Measurements from ENCODE around the gene KASH5. TPM values are rescaled to one million over a fixed set of nuclear protein-coding genes. Genes with fewer than 3 reads are reported as not detected.
"Not testable (repeated sequence)": the region's sequence is repeated elsewhere in the genome, so short reads cannot be mapped to it uniquely, and the experiment has no call there.

KASH5 gene
- total RNA-seq, 2 experiments from 2014 or later, result 12.0 to 16.3 TPM

DNA sequence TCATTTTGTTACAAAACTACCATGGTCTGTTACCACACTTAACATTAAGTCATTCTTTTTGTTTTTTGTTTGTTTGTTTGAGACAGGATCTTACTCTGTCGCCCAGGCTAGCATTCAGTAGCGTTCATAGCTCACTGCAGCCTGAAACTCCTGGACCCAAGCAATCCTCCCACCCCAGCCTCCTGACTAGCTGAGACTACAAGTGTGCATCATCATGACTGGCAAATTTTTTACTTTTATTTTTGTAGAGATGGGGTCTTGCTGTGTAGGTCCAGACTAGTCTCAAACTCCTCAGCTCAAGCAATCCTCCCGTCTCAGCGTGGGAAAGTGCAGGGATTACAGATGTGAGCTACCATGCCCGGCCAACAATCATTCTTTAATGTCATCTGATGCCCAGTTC is 68.3 kb downstream of the KASH5 start:
- no peaks in the 10 kb centered on the region for H3K9me3 ChIP-seq (ENCODE audit: low read length)
- peaks cover 21% of the 10 kb centered on the region for H3K4me1 ChIP-seq (ENCODE audit: insufficient read depth, low read length, poor library complexity, severe bottlenecking)
- no peak overlapping the region for H3K4me2 ChIP-seq (ENCODE audit: low read length)
- CTCF ChIA-PET (ENCODE audit: unreplicated experiment), result no interaction called here
- H2AFZ ChIP-seq (ENCODE audit: low read length), result no peak overlapping the region
- TF ChIP-seq, protein P1, sequence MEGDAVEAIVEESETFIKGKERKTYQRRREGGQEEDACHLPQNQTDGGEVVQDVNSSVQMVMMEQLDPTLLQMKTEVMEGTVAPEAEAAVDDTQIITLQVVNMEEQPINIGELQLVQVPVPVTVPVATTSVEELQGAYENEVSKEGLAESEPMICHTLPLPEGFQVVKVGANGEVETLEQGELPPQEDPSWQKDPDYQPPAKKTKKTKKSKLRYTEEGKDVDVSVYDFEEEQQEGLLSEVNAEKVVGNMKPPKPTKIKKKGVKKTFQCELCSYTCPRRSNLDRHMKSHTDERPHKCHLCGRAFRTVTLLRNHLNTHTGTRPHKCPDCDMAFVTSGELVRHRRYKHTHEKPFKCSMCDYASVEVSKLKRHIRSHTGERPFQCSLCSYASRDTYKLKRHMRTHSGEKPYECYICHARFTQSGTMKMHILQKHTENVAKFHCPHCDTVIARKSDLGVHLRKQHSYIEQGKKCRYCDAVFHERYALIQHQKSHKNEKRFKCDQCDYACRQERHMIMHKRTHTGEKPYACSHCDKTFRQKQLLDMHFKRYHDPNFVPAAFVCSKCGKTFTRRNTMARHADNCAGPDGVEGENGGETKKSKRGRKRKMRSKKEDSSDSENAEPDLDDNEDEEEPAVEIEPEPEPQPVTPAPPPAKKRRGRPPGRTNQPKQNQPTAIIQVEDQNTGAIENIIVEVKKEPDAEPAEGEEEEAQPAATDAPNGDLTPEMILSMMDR (conservative IDR thresholded peaks at IDR 0.05; ENCODE audit: low read length), result no peak
- TF ChIP-seq EZH2phosphoT487 (IDR thresholded peaks at IDR 0.05; ENCODE audit: borderline replicate concordance, low read depth, low read length), result no peak
- BruUV-seq (replicated peaks), result no TSS peak
- H3K36me3 ChIP-seq (ENCODE audit: insufficient read depth, low read length), result peaks cover 40% of the 10 kb centered on the region
- no peak overlapping the region for H3K4me3 ChIP-seq (ENCODE audit: low read depth, low read length, poor library complexity, severe bottlenecking)
- H3K9me2 ChIP-seq (ENCODE audit: insufficient read depth, low read length), result no peaks in the 10 kb centered on the region
- H4K20me1 ChIP-seq (ENCODE audit: insufficient read depth, low read length), result no peaks in the 10 kb centered on the region
- peaks cover 29% of the 10 kb centered on the region for H3K79me2 ChIP-seq (ENCODE audit: insufficient read depth, low read depth, low read length)
- DNase-seq (ENCODE audit: low spot score), result no peak
- H3K27ac ChIP-seq (ENCODE audit: low read depth, low read length, poor library complexity, severe bottlenecking), result no peak overlapping the region
- intact Hi-C loops (cut with micrococcal nuclease; ENCODE audit: unreplicated experiment), result no loop called here
- POLR2A ChIA-PET, result no interaction called here

DNA sequence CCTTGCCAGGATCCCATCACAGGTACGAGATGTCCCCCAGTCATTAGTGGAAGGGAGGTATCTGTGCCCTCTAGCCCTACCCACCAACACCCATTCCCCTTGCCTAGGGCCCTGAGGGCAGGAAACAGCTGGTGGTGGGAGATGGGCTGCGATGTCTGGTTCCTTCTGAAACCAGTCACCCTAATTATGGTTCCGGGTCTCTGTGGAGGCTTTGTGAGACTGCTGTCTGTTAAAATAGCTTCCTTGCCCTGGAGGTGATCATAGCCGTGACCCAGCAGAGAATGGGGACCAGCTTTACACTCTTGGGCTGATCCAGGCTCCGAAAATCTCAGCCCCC is 70.5 kb downstream of the KASH5 start:
- intact Hi-C loops (cut with micrococcal nuclease; ENCODE audit: unreplicated experiment), result no loop called here
- peaks cover 40% of the 10 kb centered on the region for H3K36me3 ChIP-seq (ENCODE audit: insufficient read depth, low read length)

DNA sequence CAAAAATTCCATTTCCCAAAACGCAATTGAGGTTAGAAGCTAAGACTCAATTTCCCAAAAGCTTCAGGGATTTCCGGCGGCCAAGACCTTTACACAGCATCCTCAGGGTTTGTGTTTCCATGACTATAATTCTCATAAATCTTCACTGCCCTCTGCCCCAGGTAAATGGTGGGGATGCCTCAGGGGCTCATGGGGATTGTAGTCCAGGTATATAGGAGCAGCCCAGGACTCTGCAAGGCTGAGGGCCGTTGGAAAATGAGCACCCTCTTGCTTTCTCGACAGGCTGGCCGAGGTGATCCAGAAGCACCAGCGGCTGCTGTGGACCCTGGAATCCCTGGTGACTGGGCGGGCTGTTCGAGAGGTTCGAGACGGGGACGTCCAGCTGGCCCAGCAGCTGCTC is 71.3 kb downstream of the KASH5 start:
- Histone ChIP-seq H3K4me2 (ENCODE audit: low read length) (no peak overlapping the region), H2AFZ (ENCODE audit: low read length) (no peak overlapping the region), H3K9me2 (ENCODE audit: insufficient read depth, low read length) (no peaks in the 10 kb centered on the region), H3K4me1 (ENCODE audit: insufficient read depth, low read length, poor library complexity, severe bottlenecking) (peaks cover 8% of the 10 kb centered on the region), H3K36me3 (ENCODE audit: insufficient read depth, low read length) (peaks cover 44% of the 10 kb centered on the region), H3K27ac (ENCODE audit: low read depth, low read length, poor library complexity, severe bottlenecking) (no peak overlapping the region), H4K20me1 (ENCODE audit: insufficient read depth, low read length) (no peaks in the 10 kb centered on the region), H3K4me3 (ENCODE audit: low read depth, low read length, poor library complexity, severe bottlenecking) (no peak overlapping the region), H3K9me3 (ENCODE audit: low read length) (no peaks in the 10 kb centered on the region), H3K79me2 (ENCODE audit: insufficient read depth, low read depth, low read length) (peaks cover 12% of the 10 kb centered on the region; the same call in 1 of the 2 replicates)
- no TSS peak for BruUV-seq (replicated peaks)
- ChIA-PET CTCF (ENCODE audit: unreplicated experiment) (no interaction called here), POLR2A (no interaction called here)
- intact Hi-C loops (cut with micrococcal nuclease; ENCODE audit: unreplicated experiment), result no loop called here
- DNase-seq (ENCODE audit: low spot score), result no peak
- no peak for TF ChIP-seq EZH2phosphoT487 (IDR thresholded peaks at IDR 0.05; ENCODE audit: borderline replicate concordance, low read depth, low read length)
- TF ChIP-seq, protein P1 (conservative IDR thresholded peaks at IDR 0.05; ENCODE audit: low read length), result no peak

More for the DNA sequence above, 70.5 kb downstream of the KASH5 start:
- Histone ChIP-seq H3K4me3 (ENCODE audit: low read depth, low read length, poor library complexity, severe bottlenecking) (no peak overlapping the region), H3K27ac (ENCODE audit: low read depth, low read length, poor library complexity, severe bottlenecking) (no peak overlapping the region), H2AFZ (ENCODE audit: low read length) (no peak overlapping the region), H3K9me3 (ENCODE audit: low read length) (no peaks in the 10 kb centered on the region), H3K4me1 (ENCODE audit: insufficient read depth, low read length, poor library complexity, severe bottlenecking) (peaks cover 13% of the 10 kb centered on the region), H3K4me2 (ENCODE audit: low read length) (no peak overlapping the region), H4K20me1 (ENCODE audit: insufficient read depth, low read length) (no peaks in the 10 kb centered on the region), H3K9me2 (ENCODE audit: insufficient read depth, low read length) (no peaks in the 10 kb centered on the region), H3K79me2 (ENCODE audit: insufficient read depth, low read depth, low read length) (peaks cover 21% of the 10 kb centered on the region)
- no peak for DNase-seq (ENCODE audit: low spot score)
- TF ChIP-seq EZH2phosphoT487 (IDR thresholded peaks at IDR 0.05; ENCODE audit: borderline replicate concordance, low read depth, low read length), result no peak
- TF ChIP-seq, protein P1 (conservative IDR thresholded peaks at IDR 0.05; ENCODE audit: low read length), result no peak
- ChIA-PET POLR2A (no interaction called here), CTCF (ENCODE audit: unreplicated experiment) (no interaction called here)
- no TSS peak for BruUV-seq (replicated peaks)

DNA sequence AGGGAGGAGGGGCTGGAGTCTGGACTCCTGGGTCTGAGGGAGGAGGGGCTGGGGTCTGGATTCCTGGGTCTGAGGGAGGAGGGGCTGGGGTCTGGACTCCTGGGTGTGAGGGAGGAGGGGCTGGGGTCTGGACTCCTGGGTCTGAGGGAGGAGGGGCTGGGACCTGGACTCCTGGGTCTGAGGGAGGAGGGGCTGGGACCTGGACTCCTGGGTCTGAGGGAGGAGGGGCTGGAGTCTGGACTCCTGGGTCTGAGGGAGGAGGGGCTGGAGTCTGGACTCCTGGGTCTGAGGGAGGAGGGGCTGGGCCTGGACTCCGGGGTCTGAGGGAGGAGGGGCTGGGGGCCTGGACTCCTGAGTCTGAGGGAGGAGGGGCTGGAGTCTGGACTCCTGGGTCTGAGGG is 73.1 kb downstream of the KASH5 start:
- DNase-seq (ENCODE audit: low spot score); intact Hi-C loops (cut with micrococcal nuclease; ENCODE audit: unreplicated experiment); H3K9me2 ChIP-seq (ENCODE audit: insufficient read depth, low read length); H2AFZ ChIP-seq (ENCODE audit: low read length); CTCF ChIA-PET (ENCODE audit: unreplicated experiment); BruUV-seq (replicated peaks); H3K9me3 ChIP-seq (ENCODE audit: low read length); H3K4me2 ChIP-seq (ENCODE audit: low read length); H3K27ac ChIP-seq (ENCODE audit: low read depth, low read length, poor library complexity, severe bottlenecking); H3K79me2 ChIP-seq (ENCODE audit: insufficient read depth, low read depth, low read length); H3K4me3 ChIP-seq (ENCODE audit: low read depth, low read length, poor library complexity, severe bottlenecking); H4K20me1 ChIP-seq (ENCODE audit: insufficient read depth, low read length); H3K4me1 ChIP-seq (ENCODE audit: insufficient read depth, low read length, poor library complexity, severe bottlenecking): not testable (repeated sequence)
- peaks cover 56% of the 10 kb centered on the region for H3K36me3 ChIP-seq (ENCODE audit: insufficient read depth, low read length)
- POLR2A ChIA-PET, result interaction anchor here (0.6 to 0.7 kb wide), 2 partner anchors 9 to 167 kb away, joined by 3 to 4 read pairs; partner anchors contain the start of gene PIH1D1

All from OCI-LY7 (cell line).